ENCODE results near the gene EYA2. TPM values are rescaled to one million over a fixed set of nuclear protein-coding genes. Genes with fewer than 3 reads are reported as not detected.

The EYA2 gene
- total RNA-seq, 1 donor from 2014 or later: not detected

DNA sequence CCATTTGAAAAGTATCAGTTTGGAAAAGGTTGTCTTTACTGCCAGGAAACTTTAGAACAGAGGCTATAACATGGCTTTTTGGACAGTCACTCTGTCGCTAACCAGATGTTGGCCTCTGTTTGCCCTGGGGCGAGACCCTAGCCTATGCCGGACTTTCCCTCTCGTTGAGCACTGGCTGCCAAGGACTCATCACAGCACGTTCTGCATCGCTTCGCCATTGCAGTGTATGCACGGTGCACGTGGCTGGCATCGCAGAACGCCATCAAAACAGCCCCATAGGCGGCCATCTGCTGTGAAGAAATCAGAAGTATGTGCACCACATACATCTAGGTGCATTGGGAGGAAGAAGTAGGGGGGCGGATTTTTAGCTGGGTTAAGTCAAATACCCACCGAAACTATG, 156.4 kb downstream of the EYA2 start:
- Histone ChIP-seq H3K4me3 (ENCODE audit: low read depth, low read length) (no peak overlapping the region), H3K27me3 (ENCODE audit: control insufficient read depth, insufficient read depth, low read length) (peaks cover 8% of the 10 kb centered on the region), H3K36me3 (ENCODE audit: control insufficient read depth, insufficient read depth, low read length) (no peaks in the 10 kb centered on the region)
- TF ChIP-seq, protein P1, sequence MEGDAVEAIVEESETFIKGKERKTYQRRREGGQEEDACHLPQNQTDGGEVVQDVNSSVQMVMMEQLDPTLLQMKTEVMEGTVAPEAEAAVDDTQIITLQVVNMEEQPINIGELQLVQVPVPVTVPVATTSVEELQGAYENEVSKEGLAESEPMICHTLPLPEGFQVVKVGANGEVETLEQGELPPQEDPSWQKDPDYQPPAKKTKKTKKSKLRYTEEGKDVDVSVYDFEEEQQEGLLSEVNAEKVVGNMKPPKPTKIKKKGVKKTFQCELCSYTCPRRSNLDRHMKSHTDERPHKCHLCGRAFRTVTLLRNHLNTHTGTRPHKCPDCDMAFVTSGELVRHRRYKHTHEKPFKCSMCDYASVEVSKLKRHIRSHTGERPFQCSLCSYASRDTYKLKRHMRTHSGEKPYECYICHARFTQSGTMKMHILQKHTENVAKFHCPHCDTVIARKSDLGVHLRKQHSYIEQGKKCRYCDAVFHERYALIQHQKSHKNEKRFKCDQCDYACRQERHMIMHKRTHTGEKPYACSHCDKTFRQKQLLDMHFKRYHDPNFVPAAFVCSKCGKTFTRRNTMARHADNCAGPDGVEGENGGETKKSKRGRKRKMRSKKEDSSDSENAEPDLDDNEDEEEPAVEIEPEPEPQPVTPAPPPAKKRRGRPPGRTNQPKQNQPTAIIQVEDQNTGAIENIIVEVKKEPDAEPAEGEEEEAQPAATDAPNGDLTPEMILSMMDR (IDR thresholded peaks at IDR 0.05; ENCODE audit: insufficient read depth, low read length, poor library complexity, severe bottlenecking): no peak
- DNase-seq (ENCODE audit: low read depth): no peak

DNA sequence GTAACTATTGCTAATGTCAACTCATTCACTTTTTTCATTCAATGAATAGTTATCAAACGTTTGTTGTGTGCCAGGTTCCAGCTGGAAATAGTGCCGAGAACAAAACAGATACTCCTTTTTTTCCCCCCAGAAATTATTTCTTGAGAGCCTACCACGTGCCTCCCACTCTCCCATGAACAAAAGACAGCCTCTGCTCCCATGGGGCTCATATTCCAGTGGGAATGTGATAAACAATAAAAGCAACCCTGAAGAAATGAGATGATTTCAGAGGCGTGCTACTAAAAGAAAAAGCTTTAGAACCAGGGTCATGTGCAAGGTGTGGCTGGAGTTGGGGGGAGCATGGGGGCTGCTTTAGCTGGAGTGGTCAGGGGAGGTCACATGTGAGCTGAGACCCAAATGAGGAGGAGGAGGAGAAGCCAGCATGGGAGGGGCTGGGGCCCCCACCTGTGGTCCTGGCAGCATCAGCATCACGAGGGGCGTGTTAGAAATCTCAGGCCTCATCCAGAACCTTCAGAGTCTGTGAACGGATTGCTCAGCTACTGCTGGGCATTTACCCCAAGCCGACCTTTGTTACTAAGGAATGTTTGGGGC, 157.4 kb downstream of the EYA2 start:
- Histone ChIP-seq H3K27me3 (ENCODE audit: control insufficient read depth, insufficient read depth, low read length) (peaks cover 9% of the 10 kb centered on the region), H3K36me3 (ENCODE audit: control insufficient read depth, insufficient read depth, low read length) (no peaks in the 10 kb centered on the region), H3K4me3 (ENCODE audit: low read depth, low read length) (no peak overlapping the region)
- TF ChIP-seq, protein P1 (IDR thresholded peaks at IDR 0.05; ENCODE audit: insufficient read depth, low read length, poor library complexity, severe bottlenecking): no peak
- DNase-seq (ENCODE audit: low read depth): no peak

- Histone ChIP-seq H3K36me3 (ENCODE audit: control insufficient read depth, insufficient read depth, low read length) (no peaks in the 10 kb centered on the region), H3K27me3 (ENCODE audit: control insufficient read depth, insufficient read depth, low read length) (peaks cover 9% of the 10 kb centered on the region), H3K4me3 (ENCODE audit: low read depth, low read length) (no peak overlapping the region)
- TF ChIP-seq, protein P1 (IDR thresholded peaks at IDR 0.05; ENCODE audit: insufficient read depth, low read length, poor library complexity, severe bottlenecking): no peak
- no peak for DNase-seq (ENCODE audit: low read depth)
Measured at GRCh38 chr20:47054506-47054905, 159.9 kb downstream of the EYA2 start.

DNA sequence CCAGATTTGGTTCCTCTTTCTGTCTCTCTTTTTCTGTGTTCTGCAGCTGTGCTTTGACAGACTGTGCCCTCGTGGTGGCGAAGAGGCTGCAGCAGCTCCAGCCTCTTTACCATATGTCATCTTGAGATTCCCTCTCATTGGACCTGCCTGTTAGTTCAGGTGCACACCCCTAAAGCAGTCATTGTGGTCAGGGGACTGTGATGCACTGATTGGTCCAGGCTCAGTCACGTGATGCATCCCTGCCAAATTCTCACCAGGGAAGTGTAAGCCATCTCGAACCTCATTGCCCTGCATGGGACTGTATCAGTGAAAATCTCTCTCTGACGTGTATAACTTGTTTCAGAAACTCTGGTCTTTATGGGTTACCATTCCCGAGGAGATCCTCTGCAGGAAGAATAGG, 160.3 kb downstream of the EYA2 start:
- H3K27me3 ChIP-seq (ENCODE audit: control insufficient read depth, insufficient read depth, low read length): peaks cover 9% of the 10 kb centered on the region
- no peak overlapping the region for H3K4me3 ChIP-seq (ENCODE audit: low read depth, low read length)
- DNase-seq (ENCODE audit: low read depth): no peak
- TF ChIP-seq, protein P1 (IDR thresholded peaks at IDR 0.05; ENCODE audit: insufficient read depth, low read length, poor library complexity, severe bottlenecking): no peak
- no peaks in the 10 kb centered on the region for H3K36me3 ChIP-seq (ENCODE audit: control insufficient read depth, insufficient read depth, low read length)

GRCh38 chr20:47055699-47056369, 161.2 kb downstream of the EYA2 start:
- Histone ChIP-seq H3K27me3 (ENCODE audit: control insufficient read depth, insufficient read depth, low read length) (peaks cover 5% of the 10 kb centered on the region), H3K4me3 (ENCODE audit: low read depth, low read length) (no peak overlapping the region), H3K36me3 (ENCODE audit: control insufficient read depth, insufficient read depth, low read length) (no peaks in the 10 kb centered on the region)
- TF ChIP-seq, protein P1 (IDR thresholded peaks at IDR 0.05; ENCODE audit: insufficient read depth, low read length, poor library complexity, severe bottlenecking): no peak
- no peak for DNase-seq (ENCODE audit: low read depth)

DNA sequence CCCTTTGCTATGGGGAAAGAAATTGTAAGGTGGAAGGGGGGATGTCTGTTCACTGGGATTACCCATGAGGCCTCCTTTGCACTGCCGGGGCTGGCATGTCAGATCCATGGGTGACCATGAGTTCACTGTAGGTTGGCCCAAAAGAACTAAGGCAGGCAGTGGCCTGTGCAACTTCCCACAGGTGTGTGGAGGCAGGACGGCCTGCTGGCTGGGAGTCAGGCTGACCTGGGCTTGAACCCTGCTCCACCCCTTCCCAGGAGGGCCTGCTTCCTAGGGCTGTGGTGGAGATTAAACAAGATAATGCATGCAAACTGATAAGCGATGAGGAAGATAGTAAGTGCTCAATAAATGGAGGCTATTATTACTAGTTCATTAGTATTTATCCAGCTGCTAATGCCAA, 163.0 kb downstream of the EYA2 start:
- H3K4me3 ChIP-seq (ENCODE audit: low read depth, low read length): no peak overlapping the region
- DNase-seq (ENCODE audit: low read depth): no peak
- H3K27me3 ChIP-seq (ENCODE audit: control insufficient read depth, insufficient read depth, low read length): peaks cover 2% of the 10 kb centered on the region

More for the DNA sequence above, 163.0 kb downstream of the EYA2 start:
- TF ChIP-seq, protein P1 (IDR thresholded peaks at IDR 0.05; ENCODE audit: insufficient read depth, low read length, poor library complexity, severe bottlenecking): no peak
- no peaks in the 10 kb centered on the region for H3K36me3 ChIP-seq (ENCODE audit: control insufficient read depth, insufficient read depth, low read length)

Data from kidney epithelial cell (primary cell).